GM12874 (cell line): ENCODE results near the gene PTPRK.

Experiments used
- TF ChIP-seq, protein P1 (sequence below): IDR thresholded peaks from 2 replicates; pipeline ENCODE4 v1.5.1; 2011; ENCODE audit warnings: low read depth, mild to moderate bottlenecking, control low read depth, low read length, moderate library complexity; ENCODE audit not compliant: insufficient read depth

Gene PTPRK

DNA sequence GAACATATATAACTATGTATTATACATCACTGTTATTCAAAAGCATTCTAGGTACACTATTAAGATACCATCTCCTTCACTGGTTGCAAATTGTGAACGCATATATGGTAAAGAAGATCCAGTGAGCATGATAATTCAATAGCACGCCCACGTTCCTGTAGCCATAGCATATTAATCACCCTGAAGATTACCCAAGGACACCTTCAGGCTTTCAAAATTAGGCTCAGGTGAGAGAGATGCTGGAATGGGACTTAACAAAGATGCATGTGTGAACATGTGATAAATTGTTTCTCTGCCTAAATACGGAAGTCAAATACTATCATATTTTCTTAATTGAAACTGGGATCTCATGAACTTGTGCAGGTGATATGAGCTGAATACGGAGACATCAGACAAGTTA lies 303.5 kb downstream of the PTPRK start:
- TF ChIP-seq, protein P1, sequence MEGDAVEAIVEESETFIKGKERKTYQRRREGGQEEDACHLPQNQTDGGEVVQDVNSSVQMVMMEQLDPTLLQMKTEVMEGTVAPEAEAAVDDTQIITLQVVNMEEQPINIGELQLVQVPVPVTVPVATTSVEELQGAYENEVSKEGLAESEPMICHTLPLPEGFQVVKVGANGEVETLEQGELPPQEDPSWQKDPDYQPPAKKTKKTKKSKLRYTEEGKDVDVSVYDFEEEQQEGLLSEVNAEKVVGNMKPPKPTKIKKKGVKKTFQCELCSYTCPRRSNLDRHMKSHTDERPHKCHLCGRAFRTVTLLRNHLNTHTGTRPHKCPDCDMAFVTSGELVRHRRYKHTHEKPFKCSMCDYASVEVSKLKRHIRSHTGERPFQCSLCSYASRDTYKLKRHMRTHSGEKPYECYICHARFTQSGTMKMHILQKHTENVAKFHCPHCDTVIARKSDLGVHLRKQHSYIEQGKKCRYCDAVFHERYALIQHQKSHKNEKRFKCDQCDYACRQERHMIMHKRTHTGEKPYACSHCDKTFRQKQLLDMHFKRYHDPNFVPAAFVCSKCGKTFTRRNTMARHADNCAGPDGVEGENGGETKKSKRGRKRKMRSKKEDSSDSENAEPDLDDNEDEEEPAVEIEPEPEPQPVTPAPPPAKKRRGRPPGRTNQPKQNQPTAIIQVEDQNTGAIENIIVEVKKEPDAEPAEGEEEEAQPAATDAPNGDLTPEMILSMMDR, result no peak

- TF ChIP-seq, protein P1, result no peak
Measured at GRCh38 chr6:128209771-128210170, 310.6 kb downstream of the PTPRK start.

DNA sequence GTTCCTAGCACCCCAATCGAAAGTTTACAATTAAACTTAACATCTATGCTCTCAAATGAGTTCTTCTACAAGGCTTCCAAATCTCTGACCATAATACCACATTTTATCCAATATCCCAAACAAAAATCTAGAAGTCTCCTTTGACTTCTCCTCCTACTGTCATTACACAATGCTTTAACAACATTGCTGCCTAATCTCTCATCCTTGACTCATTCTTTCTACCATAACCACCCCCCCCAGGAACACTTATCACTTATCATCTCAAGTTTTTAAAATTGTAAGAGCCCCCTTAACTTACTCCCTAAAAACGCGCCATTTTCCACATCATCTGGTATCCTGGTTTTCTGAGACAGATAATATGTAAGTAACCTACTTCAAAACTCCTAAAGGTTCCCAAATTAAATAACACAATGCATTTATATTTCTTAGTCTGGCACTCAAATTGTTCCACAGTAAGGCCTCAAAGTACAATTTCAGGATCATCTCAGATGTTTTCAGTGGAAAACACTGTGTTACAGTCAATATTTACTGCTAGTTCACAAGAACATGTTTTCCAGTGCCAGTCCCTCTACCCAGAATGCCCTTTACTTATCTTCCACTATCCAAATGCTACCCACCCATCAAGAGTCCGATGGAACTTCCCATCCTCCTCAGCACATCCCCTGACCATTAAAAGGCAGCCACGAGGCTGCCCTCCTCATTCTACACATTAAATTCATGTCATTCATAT lies 311.4 kb downstream of the PTPRK start:
- TF ChIP-seq, protein P1, result no peak

- TF ChIP-seq, protein P1, result no peak
Measured at GRCh38 chr6:128208078-128208477, 312.3 kb downstream of the PTPRK start.

GRCh38 chr6:128206610-128207426 lies 313.6 kb downstream of the PTPRK start:
- TF ChIP-seq, protein P1, result no peak

DNA sequence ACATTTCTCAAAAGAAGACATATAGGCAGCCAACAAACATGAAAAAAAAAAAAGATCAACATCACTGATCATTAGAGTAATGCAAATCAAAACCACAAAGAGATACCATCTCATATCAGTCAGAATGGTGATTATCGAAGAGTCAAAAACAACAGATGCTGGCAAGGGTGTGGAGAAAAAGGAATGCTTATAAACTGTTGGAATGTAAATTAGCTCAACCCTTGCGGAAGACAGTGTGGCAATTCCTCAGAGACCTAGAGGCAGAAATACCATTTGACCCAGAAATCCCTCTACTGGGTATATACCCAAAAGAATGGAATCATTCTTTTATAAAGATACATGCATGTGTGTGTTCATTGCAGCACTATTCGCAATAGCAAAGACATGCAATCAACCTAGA lies 315.8 kb downstream of the PTPRK start:
- TF ChIP-seq, protein P1, result no peak

DNA sequence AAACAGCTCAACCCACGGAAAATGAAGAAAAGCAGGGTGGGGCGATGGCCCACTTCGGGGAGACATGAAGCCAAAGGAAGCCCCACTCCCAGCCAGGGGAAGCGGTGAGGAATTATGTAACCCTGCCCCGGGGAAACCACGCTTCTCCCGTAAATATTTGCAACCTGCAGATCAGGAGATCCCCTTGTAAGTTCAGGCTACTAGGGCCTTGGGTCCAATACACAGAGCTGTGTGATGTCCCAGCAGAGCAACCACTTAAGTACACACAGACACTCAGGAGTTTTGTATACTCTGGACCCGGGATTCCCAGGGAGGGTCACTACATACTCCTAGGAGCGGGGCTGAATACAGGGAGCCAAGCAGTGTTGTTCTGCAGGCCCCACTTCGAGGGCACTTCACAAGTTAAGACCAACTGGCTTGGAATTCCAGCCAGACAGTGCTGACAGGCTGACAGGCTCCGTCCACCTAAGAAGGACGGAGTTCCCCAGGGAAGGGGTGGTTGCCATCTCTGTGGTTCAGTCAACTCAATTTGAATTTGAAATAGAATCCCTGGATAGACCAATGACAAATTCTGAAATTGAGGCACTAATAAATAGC lies 318.1 kb downstream of the PTPRK start:
- TF ChIP-seq, protein P1, result no peak
